Fibroblast of lung (primary cell): Measurements from ENCODE around the gene LRFN4.

Experiments
- EZH2 ChIP-seq: IDR thresholded peaks from 2 replicates; pipeline ENCODE4 v1.5.1; 2012; ENCODE audit warnings: low read length, control low read depth, mild to moderate bottlenecking; ENCODE audit errors: missing control alignments
- TF ChIP-seq, protein P1 (sequence below), 2 donors: IDR thresholded peaks in 1 of 2; conservative IDR thresholded peaks in 1 of 2; 1 replicate in 1 of 2; 2 replicates in 1 of 2; pipeline ENCODE4 v1.5.1; 2011 to 2012; ENCODE audit warnings: low read length in 2 of 2, control low read depth in 1 of 2, inconsistent platforms in 1 of 2, low read depth in 1 of 2, mild to moderate bottlenecking in 1 of 2

DNA sequence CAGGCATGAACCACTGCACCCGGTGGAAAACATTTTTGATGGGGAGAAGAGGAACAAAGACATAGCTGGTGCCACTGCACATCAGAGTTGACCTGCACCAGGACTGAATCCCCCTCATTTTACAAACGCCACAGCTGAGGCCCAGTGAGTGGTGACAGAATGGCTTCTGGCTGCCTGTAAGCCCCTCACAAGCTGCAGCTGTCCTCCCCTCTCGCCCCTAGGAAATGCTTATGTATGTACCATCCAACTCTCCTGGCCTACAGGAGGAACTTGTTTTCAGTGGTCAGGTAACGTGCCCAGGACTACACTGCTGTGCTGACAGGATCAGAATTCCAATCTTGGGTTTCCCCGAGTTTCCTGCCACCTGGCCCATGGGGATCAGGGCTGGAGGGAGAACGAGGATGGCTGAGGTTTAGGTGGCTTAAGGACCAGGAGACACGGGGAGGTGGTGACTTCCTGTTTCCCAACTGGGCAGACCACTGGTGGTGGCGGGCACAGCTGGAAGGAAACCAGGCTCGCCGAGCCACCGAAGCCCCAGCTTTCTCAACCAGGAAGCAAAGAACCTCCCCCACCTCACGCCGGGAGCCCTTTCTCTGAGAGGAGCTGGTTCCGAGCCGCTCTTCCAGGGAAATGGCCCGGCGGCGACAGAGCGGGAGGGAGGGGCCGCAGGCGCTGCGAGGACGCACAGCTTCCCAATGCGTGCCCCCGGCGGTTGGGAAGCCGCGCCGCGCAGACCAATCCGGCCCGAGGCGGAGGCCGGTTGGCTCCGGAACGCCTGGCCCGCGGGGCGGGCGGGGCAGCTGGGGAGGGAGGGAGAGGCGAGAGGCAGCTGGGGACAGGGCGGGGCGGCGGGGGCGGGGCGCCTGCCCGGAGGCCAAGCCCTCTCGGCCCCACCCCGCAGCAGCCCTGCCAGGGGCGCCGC lies 1.0 kb upstream of the LRFN4 start:
- TF ChIP-seq, protein P1, sequence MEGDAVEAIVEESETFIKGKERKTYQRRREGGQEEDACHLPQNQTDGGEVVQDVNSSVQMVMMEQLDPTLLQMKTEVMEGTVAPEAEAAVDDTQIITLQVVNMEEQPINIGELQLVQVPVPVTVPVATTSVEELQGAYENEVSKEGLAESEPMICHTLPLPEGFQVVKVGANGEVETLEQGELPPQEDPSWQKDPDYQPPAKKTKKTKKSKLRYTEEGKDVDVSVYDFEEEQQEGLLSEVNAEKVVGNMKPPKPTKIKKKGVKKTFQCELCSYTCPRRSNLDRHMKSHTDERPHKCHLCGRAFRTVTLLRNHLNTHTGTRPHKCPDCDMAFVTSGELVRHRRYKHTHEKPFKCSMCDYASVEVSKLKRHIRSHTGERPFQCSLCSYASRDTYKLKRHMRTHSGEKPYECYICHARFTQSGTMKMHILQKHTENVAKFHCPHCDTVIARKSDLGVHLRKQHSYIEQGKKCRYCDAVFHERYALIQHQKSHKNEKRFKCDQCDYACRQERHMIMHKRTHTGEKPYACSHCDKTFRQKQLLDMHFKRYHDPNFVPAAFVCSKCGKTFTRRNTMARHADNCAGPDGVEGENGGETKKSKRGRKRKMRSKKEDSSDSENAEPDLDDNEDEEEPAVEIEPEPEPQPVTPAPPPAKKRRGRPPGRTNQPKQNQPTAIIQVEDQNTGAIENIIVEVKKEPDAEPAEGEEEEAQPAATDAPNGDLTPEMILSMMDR (conservative IDR thresholded peaks at IDR 0.05 in 1 of 2, IDR thresholded peaks at IDR 0.05 in 1 of 2; ENCODE audit: low read depth in 1 of 2, low read length in 2 of 2) = no peak
- no peak for TF ChIP-seq EZH2
